NCI-H128 (cell line): ENCODE results near the gene SIRT7.

ENCODE experiments used
- DNase-seq: peaks from one replicate; lab custom pipeline; 2025; ENCODE audit not compliant: unreplicated experiment; lab: John Stamatoyannopoulos, UW

SIRT7 gene

GRCh38 chr17:81888988-81889595 lies 28.9 kb downstream of the SIRT7 start:
- DNase-seq = no peak

- no peak for DNase-seq
Measured at GRCh38 chr17:81888105-81888987, 29.6 kb downstream of the SIRT7 start.

- DNase-seq = no peak
Measured at GRCh38 chr17:81885869-81886548, 32.0 kb downstream of the SIRT7 start.

GRCh38 chr17:81885454-81885853 lies 32.5 kb downstream of the SIRT7 start:
- DNase-seq = no peak

- DNase-seq = no peak
Measured at GRCh38 chr17:81884968-81885367, 33.0 kb downstream of the SIRT7 start.

- no peak for DNase-seq
Measured at GRCh38 chr17:81884520-81884919, 33.5 kb downstream of the SIRT7 start.

GRCh38 chr17:81879121-81879520 lies 38.9 kb downstream of the SIRT7 start:
- no peak for DNase-seq

- DNase-seq = no peak
Measured at GRCh38 chr17:81878294-81878693, 39.7 kb downstream of the SIRT7 start.

GRCh38 chr17:81877569-81877968 lies 40.4 kb downstream of the SIRT7 start:
- no peak for DNase-seq

- peak; percentile 55 for DNase-seq
Measured at GRCh38 chr17:81871387-81872230, 46.4 kb downstream of the SIRT7 start.

GRCh38 chr17:81870981-81871386 lies 47.0 kb downstream of the SIRT7 start, which contains the start of gene ARHGDIA:
Gene ARHGDIA (minus strand): TSS chr17:81871337. CDS start chr17:81869930, 1,407 bp downstream.
- no peak for DNase-seq

- DNase-seq = no peak
Measured at GRCh38 chr17:81870131-81870980, 47.6 kb downstream of the SIRT7 start.

GRCh38 chr17:81869221-81870130 lies 48.5 kb downstream of the SIRT7 start:
- no peak for DNase-seq

GRCh38 chr17:81868674-81869220 lies 49.2 kb downstream of the SIRT7 start:
- no peak for DNase-seq

- DNase-seq = no peak
Measured at GRCh38 chr17:81867991-81868673, 49.8 kb downstream of the SIRT7 start.

GRCh38 chr17:81867170-81867990 lies 50.6 kb downstream of the SIRT7 start:
- no peak for DNase-seq
